Measurements from ENCODE around the gene SP4.

The SP4 gene

GRCh38 chr7:21443149-21443841, 15.4 kb downstream of the SP4 start:
- DNase-seq (ENCODE audit: low read depth in 2 of 2, low spot score in 1 of 2), result no peak

DNA sequence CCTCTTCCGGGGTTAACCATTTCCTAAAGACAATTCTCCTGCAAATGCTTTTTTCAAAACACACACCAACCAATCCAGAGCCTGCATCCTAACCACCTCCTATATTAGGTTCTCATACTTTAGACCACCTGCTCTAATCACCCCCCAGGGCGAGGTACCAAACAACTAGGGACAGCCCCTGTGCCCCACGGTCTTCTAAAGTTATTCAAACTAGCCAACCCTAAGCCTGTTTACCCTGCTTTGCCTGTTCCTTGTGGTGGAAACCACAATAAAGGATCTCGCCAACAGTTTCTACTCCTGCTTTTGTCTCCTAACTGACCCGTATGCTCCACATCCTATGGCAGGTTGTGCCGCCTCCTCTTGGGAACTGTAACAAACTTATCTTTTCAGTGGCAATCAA, 21.1 kb downstream of the SP4 start:
- no peak for DNase-seq (ENCODE audit: low read depth in 2 of 2, low spot score in 1 of 2)

- DNase-seq (ENCODE audit: low read depth in 2 of 2, low spot score in 1 of 2), result no peak
Observed at GRCh38 chr7:21450076-21450475, 22.2 kb downstream of the SP4 start.

DNA sequence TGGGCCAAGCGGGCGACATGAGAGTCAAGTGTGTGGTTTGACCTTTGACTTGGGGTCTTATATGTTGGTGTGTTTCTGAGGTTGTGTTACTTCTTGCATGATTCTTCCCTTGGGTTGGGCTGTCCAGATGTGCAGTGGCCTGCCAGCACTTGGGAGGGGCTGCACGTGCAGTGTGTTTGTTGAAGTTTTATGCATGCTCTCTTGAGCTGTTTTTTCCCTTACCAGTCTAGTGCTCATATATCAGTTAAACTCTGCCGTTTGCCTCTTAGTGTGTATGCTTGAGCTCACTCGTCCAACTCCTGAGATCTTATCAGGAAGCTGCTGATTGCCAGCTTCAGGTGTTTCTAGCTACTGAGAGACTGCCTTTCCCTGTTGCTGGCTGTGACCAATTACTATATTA, 23.1 kb downstream of the SP4 start:
- no peak for DNase-seq (ENCODE audit: low read depth in 2 of 2, low spot score in 1 of 2)

DNA sequence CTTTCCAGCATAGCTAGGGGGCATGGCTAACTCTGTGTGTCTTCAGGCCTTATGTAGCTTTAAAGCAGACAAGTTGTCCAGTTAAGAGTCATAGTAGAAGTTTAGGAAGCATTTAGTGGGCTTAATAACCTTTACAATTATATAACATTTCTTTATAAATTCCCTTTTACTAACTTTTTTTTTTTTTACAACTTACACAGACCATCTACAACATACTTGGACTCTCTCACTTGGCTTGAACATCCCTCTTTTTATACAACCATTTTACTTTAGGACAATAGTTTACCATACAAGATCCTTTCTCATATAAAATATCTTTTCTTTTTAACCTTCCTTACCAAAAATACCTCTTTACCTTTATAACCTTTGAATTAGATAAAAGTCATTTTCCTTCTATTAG, 26.3 kb downstream of the SP4 start:
- no peak for DNase-seq (ENCODE audit: low read depth in 2 of 2, low spot score in 1 of 2)

DNA sequence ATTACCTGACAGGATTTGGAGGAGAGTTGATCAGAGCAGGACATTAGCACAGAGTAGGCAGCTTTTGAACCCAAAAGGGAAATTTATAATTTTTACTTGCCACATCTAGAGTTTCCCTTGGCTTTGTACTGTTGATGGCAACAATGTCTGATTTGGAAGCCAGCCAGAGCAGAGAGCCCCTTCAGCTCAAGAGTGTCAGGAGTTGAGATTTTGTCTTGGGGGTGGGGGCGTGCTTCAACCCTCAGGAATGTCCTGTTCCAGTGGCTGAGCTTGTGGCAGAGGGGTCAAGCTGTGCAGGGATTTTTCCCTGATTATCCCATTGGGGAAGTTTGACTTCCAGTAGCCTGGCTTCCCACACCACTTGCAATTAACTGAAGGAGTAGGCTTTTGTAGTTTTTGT, 27.0 kb downstream of the SP4 start:
- DNase-seq (ENCODE audit: low read depth in 2 of 2, low spot score in 1 of 2), result no peak

DNA sequence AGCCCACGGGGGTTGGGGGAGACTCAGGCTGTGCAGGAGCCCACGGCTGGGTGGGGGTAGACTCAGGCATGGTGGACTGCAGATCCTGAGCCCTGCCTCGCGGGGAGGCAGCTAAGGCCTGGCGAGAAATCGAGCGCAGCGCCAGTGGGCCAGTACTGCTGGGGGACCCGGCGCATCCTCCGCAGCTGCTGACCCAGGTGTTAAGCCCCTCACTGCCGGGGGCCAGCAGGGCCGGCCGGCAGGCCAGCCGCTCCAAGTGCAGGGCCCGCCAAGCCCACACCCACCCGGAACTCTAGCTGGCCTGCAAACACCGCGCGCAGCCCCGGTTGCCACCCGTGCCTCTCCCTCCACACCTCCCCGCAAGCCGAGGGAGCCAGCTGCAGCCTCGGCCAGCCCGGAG, 33.4 kb downstream of the SP4 start:
- no peak for DNase-seq (ENCODE audit: low read depth in 2 of 2, low spot score in 1 of 2)

GRCh38 chr7:21462081-21462480, 34.2 kb downstream of the SP4 start:
- no peak for DNase-seq (ENCODE audit: low read depth in 2 of 2, low spot score in 1 of 2)

DNA sequence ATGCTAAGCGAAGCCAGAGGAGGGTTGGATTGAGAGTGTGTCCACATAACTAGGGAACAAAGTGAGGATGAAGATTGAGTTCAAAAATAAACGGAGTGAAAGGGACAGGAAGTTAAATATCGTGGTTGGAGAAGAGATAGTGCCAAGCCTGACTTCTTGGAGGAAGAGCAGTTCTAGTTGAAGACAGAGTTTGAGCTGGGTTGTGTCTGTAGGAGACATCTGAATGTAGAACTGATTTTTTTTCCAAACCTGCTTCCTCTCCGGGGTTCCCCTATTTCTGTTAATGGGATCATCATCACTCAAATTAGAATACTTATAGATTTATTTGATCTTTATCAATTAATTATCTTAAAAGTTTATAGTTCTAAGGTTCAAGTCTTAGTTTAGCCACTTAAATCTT, 35.6 kb downstream of the SP4 start:
- no peak for DNase-seq (ENCODE audit: low read depth in 2 of 2, low spot score in 1 of 2)

- no peak for DNase-seq (ENCODE audit: low read depth in 2 of 2, low spot score in 1 of 2)
Observed at GRCh38 chr7:21468969-21469368, 41.1 kb downstream of the SP4 start.

DNA sequence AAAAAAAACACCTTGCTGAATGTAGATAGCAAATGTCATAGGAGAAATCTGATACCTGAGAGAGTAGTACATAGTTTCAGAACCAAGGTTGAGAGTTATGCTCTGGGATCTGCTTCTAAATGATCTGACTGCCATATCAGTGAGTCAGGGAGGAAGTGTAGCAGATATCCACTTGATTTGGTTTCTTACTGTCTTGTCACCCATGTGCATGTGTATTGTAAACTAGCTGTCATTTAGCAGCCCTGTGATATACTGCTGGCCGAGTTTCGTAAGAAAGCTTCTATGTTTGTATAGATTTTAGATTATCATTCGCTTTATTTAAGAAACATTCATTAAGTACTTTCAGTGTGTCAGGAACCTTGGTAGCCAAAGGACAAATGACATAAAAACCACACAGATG, 42.0 kb downstream of the SP4 start:
- no peak for DNase-seq (ENCODE audit: low read depth in 2 of 2, low spot score in 1 of 2)

GRCh38 chr7:21472029-21472428, 44.1 kb downstream of the SP4 start:
- DNase-seq (ENCODE audit: low read depth in 2 of 2, low spot score in 1 of 2), result no peak

- no peak for DNase-seq (ENCODE audit: low read depth in 2 of 2, low spot score in 1 of 2)
Observed at GRCh38 chr7:21476429-21476828, 48.5 kb downstream of the SP4 start.

DNA sequence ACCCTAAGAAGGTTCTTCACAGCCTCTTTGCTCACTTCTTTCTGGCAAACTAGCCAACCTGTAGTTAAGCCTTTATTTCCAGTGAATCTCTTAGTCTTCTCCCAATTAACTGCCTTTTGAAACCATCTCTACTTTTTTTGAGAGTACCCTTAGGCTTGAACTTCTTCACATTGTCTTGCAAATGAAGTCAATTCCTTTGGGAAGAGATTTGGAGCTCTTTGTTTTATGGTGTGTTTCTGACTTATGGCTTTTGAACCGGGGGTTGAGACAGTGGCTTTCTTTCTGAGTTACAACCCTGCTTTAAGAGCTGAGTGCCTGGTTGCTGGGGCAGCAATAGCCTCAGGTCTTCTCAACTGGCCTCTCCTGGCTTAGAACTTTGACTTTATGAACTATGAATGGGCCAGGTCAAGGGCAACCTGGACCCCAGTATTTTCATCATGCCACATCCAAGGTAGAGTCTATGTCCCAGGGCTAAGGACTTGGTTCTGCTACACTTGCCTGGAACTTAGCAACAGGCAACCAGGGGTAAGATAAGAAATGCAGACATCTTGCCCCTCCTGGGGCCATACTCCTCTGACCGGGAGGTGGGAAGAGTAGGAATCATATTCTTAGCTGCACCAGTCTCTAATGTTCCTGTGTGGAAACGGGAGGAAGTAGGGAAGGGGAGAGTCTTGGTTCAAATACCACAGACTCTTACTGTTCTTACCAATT, 53.0 kb downstream of the SP4 start:
- DNase-seq (ENCODE audit: low read depth in 2 of 2, low spot score in 1 of 2), result no peak

DNA sequence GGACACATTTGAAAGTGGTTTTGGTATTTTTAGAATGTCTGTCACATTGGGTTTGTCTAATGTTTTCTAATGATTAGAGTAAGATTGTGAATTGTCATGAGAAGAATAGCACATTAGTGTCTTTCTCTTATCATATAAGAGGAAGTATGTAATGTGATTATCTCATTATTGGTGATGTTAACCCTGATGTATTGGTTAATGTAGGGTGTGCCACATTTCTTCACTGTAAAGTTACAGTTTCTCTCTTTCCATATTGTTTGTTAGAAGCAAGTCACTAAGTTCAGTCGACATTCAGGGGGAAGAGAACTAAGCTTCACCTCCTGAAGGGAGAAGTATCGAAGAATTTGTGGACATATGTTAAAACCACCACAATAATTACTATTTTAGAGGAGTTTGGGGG, 58.6 kb downstream of the SP4 start:
- DNase-seq (ENCODE audit: low read depth in 2 of 2, low spot score in 1 of 2), result no peak

DNA sequence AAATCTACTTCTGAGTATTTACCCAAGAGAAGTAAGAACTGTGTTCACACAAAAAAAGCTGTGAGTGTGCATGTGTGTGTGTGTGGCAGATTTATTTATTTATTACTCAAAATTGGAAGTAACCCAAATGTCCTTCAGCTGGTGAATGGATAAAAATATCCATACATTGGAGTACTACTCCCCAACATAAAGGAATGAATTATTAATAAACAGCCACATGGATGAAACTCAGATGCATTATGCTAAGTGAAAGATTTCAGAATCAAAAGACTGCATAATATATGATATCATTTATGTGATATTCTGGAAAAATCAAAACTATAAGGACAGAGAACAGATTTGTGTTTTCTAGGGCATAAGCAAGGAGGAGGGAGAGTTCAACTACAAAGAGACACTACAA, 67.8 kb downstream of the SP4 start:
- DNase-seq (ENCODE audit: low read depth in 2 of 2, low spot score in 1 of 2), result no peak

DNA sequence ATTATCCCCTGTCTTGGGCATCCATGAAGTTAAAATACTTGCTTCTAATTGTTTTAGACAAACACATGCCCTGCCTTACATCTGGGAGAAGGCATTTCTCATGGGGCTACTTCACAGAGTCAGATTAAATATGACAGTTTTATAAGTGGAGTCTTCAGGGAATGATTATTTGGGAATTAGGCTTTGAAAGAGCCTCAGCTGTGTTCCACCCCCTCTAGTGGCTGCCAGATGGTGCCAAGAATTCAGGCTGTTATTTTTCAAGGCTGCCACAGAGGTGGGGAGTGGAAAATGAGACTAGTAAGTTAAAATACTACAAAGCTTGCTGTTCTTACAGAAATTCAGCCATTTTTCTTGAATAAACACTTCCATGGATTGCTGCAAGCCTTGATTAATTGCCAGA, 69.2 kb downstream of the SP4 start:
- no peak for DNase-seq (ENCODE audit: low read depth in 2 of 2, low spot score in 1 of 2)

- DNase-seq (ENCODE audit: low read depth in 2 of 2, low spot score in 1 of 2), result no peak
Observed at GRCh38 chr7:21500117-21500832, 72.4 kb downstream of the SP4 start.

DNA sequence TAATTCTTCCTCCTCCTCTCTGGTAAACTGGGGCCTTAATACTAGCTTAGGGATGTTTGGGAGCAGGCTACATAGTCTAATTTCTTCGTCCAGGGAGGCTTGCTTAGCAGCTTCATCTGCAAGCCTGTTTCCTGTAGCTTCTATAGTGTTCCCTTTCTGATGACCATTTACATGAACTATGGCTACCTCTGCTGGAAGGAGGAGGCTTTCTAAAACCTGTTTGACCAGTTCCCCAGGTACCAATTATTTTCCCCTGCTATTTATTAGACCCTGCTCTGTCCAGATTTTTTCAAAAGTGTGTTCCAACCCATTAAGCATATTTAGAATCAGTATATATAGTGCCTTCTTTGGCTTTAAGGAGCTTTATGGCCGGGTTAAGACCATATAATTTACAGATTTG, 76.1 kb downstream of the SP4 start:
- no peak for DNase-seq (ENCODE audit: low read depth in 2 of 2, low spot score in 1 of 2)

DNA sequence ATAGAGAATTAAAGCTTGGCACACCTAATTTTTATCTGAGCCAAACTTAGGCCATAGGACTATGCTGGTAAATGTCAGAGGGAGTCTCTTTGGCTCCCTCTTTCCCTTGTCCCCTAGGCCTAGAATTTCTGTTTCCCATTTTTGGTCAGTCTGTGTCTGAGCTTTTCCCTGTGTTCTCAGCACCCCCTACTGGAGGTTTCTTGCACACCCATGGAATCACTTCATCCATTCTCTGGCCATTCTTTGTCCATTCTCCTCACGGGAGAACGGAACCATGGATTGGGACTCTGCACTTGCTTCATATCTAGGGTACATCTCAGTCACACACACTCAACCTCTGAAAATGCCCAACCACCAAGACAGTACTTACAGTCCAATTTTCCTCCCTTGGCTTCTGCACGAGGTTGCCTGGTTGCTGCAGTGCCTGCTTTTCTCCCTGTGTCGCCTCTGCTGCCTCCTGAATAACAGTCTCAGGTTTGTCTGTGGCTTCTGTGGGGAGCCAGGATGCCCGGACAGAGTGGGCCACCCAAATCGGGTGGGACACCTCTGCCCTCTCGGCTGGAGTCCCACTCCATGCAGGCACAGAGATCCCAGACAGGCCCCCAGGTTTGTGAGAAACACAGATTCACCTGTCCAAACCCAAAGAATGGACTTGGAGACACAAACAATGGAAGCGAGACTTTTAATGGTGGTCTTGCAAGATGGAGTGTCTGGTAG, 79.9 kb downstream of the SP4 start:
- peak in 1 of 2 donors; percentile 3 for DNase-seq (ENCODE audit: low read depth in 2 of 2, low spot score in 1 of 2)

DNA sequence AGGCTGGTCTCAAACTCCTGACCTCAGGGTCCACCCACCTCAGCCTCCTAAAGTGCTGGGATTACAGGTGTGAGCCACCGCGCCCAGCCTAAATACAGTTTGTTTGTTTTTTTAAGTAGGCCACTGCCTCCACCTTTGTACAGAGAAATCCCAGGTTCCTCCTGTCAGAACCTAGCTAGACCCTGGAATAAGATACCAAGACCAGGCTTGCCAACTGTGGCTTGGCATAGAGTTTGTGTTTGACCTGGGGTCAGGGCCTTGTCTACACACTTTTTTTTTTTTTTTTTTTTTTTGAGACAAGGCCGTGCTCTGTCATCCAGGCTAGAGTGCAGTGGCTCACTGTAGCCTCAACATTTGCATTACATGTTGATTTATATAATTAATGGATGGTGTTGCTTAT, 80.7 kb downstream of the SP4 start:
- no peak for DNase-seq (ENCODE audit: low read depth in 2 of 2, low spot score in 1 of 2)

DNA sequence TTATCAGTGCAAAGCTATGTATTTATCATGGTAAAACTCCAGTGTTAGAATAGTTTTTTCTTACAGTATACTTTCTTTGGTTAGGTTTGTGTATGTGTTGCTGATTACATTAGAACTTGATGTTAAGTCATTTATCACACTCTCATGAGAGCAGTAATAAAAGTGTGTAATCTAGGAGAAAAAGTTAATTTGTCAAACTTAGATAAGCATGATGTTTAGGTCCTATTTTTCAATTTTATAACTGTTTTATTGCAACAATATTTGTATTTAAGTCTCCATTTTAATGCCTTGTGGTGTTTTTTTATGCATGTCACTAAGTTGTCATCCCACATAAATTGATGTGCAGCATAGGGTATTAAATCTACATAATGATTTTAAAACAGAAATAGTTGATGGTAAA, 86.2 kb downstream of the SP4 start:
- no peak for DNase-seq (ENCODE audit: low read depth in 2 of 2, low spot score in 1 of 2)

All from stimulated activated CD8-positive, alpha-beta memory T cell treated with anti-CD3 and anti-CD28 coated beads, Interleukin-4, amount 100 ng/mL, for 4 hours (primary cell).